NT2/D1 (cell line): ENCODE measurements around the gene WDR70.

ENCODE experiments used
- SUZ12 ChIP-seq: IDR thresholded peaks from 2 replicates; pipeline ENCODE4 v1.6.1; 2011; ENCODE audit not compliant: insufficient read length, insufficient read depth; ENCODE audit errors: extremely low read depth
- YY1 ChIP-seq: IDR thresholded peaks from 2 replicates; pipeline ENCODE4 v1.6.1; 2011; ENCODE audit not compliant: insufficient read length, insufficient read depth
- ZNF274 ChIP-seq: IDR thresholded peaks from 2 replicates; pipeline ENCODE4 v1.6.1; 2011; ENCODE audit warnings: mild to moderate bottlenecking, low read depth, low read length

- no peak for TF ChIP-seq SUZ12
- TF ChIP-seq YY1 = no peak
- no peak for TF ChIP-seq ZNF274
Measured at GRCh38 chr5:37568018-37568753, 189.1 kb downstream of the WDR70 start.
